H9 (cell line): Measurements from ENCODE around the gene GABRB1. TPM values are rescaled to one million over a fixed set of nuclear protein-coding genes. Genes with fewer than 3 reads are reported as not detected.

ENCODE experiments used
- DNase-seq: peaks from one replicate; pipeline ENCODE4 v3.0.0-alpha.2; 2017
- H2AFZ ChIP-seq: one replicate; pipeline ENCODE4 v1.6.1; 2013; ENCODE audit warnings: mild to moderate bottlenecking, low read length, control low read depth, moderate library complexity
- H2AK5ac ChIP-seq: 2 replicates; pipeline ENCODE4 v1.6.1; 2013; ENCODE audit warnings: low read length, control low read depth, mixed read lengths; ENCODE audit not compliant: insufficient read length
- H2BK120ac ChIP-seq: one replicate; pipeline ENCODE4 v1.6.1; 2013; ENCODE audit warnings: low read depth, mild to moderate bottlenecking, low read length, control low read depth, inconsistent platforms; ENCODE audit not compliant: poor library complexity, severe bottlenecking
- H2BK12ac ChIP-seq: 2 replicates; pipeline ENCODE4 v1.6.1; 2013; ENCODE audit warnings: low read length, control low read depth, mixed read lengths, low read depth; ENCODE audit not compliant: insufficient read length
- H2BK15ac ChIP-seq: 2 replicates; pipeline ENCODE4 v1.6.1; 2013; ENCODE audit warnings: low read depth, low read length, control low read depth
- H2BK20ac ChIP-seq: one replicate; pipeline ENCODE4 v1.6.1; 2013; ENCODE audit warnings: low read depth, mild to moderate bottlenecking, low read length, control low read depth, inconsistent platforms; ENCODE audit not compliant: poor library complexity, severe bottlenecking
- H2BK5ac ChIP-seq: 2 replicates; pipeline ENCODE4 v1.6.1; 2013; ENCODE audit warnings: low read length, control low read depth, mixed read lengths; ENCODE audit not compliant: insufficient read length
- H3K14ac ChIP-seq: 2 replicates; pipeline ENCODE4 v1.6.1; 2013; ENCODE audit warnings: low read length, control low read depth; ENCODE audit not compliant: insufficient read depth
- H3K18ac ChIP-seq: 2 replicates; pipeline ENCODE4 v1.6.1; 2013; ENCODE audit warnings: low read depth, mild to moderate bottlenecking, mixed read lengths, low read length, control low read depth; ENCODE audit not compliant: insufficient read length
- H3K23ac ChIP-seq: 2 replicates; pipeline ENCODE4 v1.6.1; 2013; ENCODE audit warnings: low read length, control low read depth, mixed read lengths, low read depth; ENCODE audit not compliant: insufficient read length
- H3K23me2 ChIP-seq: 2 replicates; pipeline ENCODE4 v1.6.1; 2013; ENCODE audit warnings: low read depth, mild to moderate bottlenecking, mixed read lengths, low read length, control low read depth; ENCODE audit not compliant: insufficient read length, poor library complexity, severe bottlenecking
- H3K27ac ChIP-seq: 2 replicates; pipeline ENCODE4 v1.5.1; 2013; ENCODE audit warnings: low read length, control low read depth, mixed read lengths, low read depth; ENCODE audit not compliant: insufficient read length
- H3K27me3 ChIP-seq: 2 replicates; pipeline ENCODE4 v1.6.1; 2013; ENCODE audit warnings: low read length, control low read depth, inconsistent platforms; ENCODE audit not compliant: insufficient read depth
- H3K4ac ChIP-seq: 2 replicates; pipeline ENCODE4 v1.6.1; 2013; ENCODE audit warnings: low read depth, mild to moderate bottlenecking, control low read depth, inconsistent platforms, low read length, moderate library complexity
- H3K4me1 ChIP-seq: 2 replicates; pipeline ENCODE4 v1.6.1; 2013; ENCODE audit warnings: low read length, control low read depth, inconsistent platforms; ENCODE audit not compliant: insufficient read depth
- H3K4me2 ChIP-seq: 2 replicates; pipeline ENCODE4 v1.6.1; 2013; ENCODE audit warnings: low read length, control low read depth, mixed read lengths; ENCODE audit not compliant: insufficient read length, insufficient read depth
- H3K56ac ChIP-seq: 2 replicates; pipeline ENCODE4 v1.6.1; 2013; ENCODE audit warnings: low read depth, mild to moderate bottlenecking, mixed read lengths, low read length, control low read depth; ENCODE audit not compliant: insufficient read length
- H3K79me1 ChIP-seq: 2 replicates; pipeline ENCODE4 v1.6.1; 2013; ENCODE audit warnings: low read depth, mild to moderate bottlenecking, moderate library complexity, low read length, control low read depth, inconsistent platforms; ENCODE audit not compliant: insufficient read depth, poor library complexity, severe bottlenecking
- H3K79me2 ChIP-seq: 2 replicates; pipeline ENCODE4 v1.6.1; 2013; ENCODE audit warnings: low read length, control low read depth, inconsistent platforms; ENCODE audit not compliant: insufficient read depth
- H3K9ac ChIP-seq: 2 replicates; pipeline ENCODE4 v1.6.1; 2013; ENCODE audit warnings: low read length, control low read depth, mixed read lengths; ENCODE audit not compliant: insufficient read length; ENCODE audit errors: extremely low read depth
- H3K9me3 ChIP-seq: one replicate; pipeline ENCODE4 v1.6.1; 2013; ENCODE audit warnings: low read depth, low read length, inconsistent platforms; ENCODE audit not compliant: control insufficient read depth
- H3T11ph ChIP-seq: one replicate; pipeline ENCODE4 v1.6.1; 2013; ENCODE audit warnings: mild to moderate bottlenecking, low read length, control low read depth, inconsistent platforms
- H4K20me1 ChIP-seq: one replicate; pipeline ENCODE4 v1.6.1; 2013; ENCODE audit not compliant: control insufficient read depth, insufficient read length, insufficient read depth
- H4K5ac ChIP-seq: 2 replicates; pipeline ENCODE4 v1.6.1; 2013; ENCODE audit warnings: low read depth, mild to moderate bottlenecking, mixed read lengths, low read length, control low read depth; ENCODE audit not compliant: insufficient read length
- H4K8ac ChIP-seq: replicated peaks from 2 replicates; pipeline ENCODE4 v1.6.1; 2013; ENCODE audit warnings: low read length, control low read depth, mixed read lengths, low read depth; ENCODE audit not compliant: insufficient read length
- H4K91ac ChIP-seq: 2 replicates; pipeline ENCODE4 v1.6.1; 2013; ENCODE audit warnings: low read depth, mild to moderate bottlenecking, moderate library complexity, mixed read lengths, low read length, control low read depth; ENCODE audit not compliant: insufficient read length
- H3K27ac Mint-ChIP-seq, 3 experiments: 2 replicates in 2 of 3; 3 replicates in 1 of 3; pipeline ENCODE4 v1.8.0; 2020 to 2021; ENCODE audit warnings: mixed read lengths in 3 of 3, mild to moderate bottlenecking in 1 of 3, moderate library complexity in 1 of 3
- H3K27me3 Mint-ChIP-seq: 2 replicates; pipeline ENCODE4 v1.8.0; 2021; ENCODE audit warnings: low read depth, mild to moderate bottlenecking, moderate library complexity, mixed read lengths
- H3K36me3 Mint-ChIP-seq, 3 experiments: 2 replicates in 2 of 3; 3 replicates in 1 of 3; pipeline ENCODE4 v1.8.0; 2020 to 2021; ENCODE audit warnings: low read depth in 3 of 3, mixed read lengths in 3 of 3; ENCODE audit not compliant: insufficient read depth in 1 of 3
- H3K4me1 Mint-ChIP-seq, 2 experiments: 2 replicates each; pipeline ENCODE4 v1.8.0; 2020; ENCODE audit warnings: mixed read lengths in 2 of 2
- H3K4me3 Mint-ChIP-seq, 2 experiments: 2 replicates in 1 of 2; 3 replicates in 1 of 2; pipeline ENCODE4 v1.8.0; 2020 to 2021; ENCODE audit warnings: mild to moderate bottlenecking in 2 of 2, mixed read lengths in 2 of 2, moderate library complexity in 1 of 2
- H3K9me3 Mint-ChIP-seq, 2 experiments: 2 replicates in 1 of 2; 3 replicates in 1 of 2; pipeline ENCODE4 v1.8.0; 2020; ENCODE audit warnings: mild to moderate bottlenecking in 2 of 2, mixed read lengths in 2 of 2, moderate library complexity in 1 of 2
- WGBS: extraction: QIAGEN DNeasy Blood & Tissue Kit; methylation state at CpG from one replicate; pipeline ENCODE4 v1.1.7; 2013; ENCODE audit warnings: missing lambda C conversion rate, low lambda C conversion rate, mixed read lengths; ENCODE audit not compliant: insufficient read length; ENCODE audit errors: extremely low coverage; 5-methylcytosine and 5-hydroxymethylcytosine counted together
- total RNA-seq: library from RNA; stranded (reverse); gene quantifications from 2 replicates; pipeline ENCODE4 v1.2.1, GENCODE V29; 2021
- TF ChIP-seq, protein P1 (sequence below): fragments of 200-600 bp; sonication (generic); conservative IDR thresholded peaks from 3 replicates; pipeline ENCODE4 v1.8.0; 2021; ENCODE audit warnings: antibody characterized with exemption, mild to moderate bottlenecking

Gene GABRB1
- total RNA-seq, 1 experiment from 2014 or later = 0.39 TPM

GRCh38 chr4:46994007-46994405 is 37.4 kb upstream of the GABRB1 start:
- TF ChIP-seq, protein P1, sequence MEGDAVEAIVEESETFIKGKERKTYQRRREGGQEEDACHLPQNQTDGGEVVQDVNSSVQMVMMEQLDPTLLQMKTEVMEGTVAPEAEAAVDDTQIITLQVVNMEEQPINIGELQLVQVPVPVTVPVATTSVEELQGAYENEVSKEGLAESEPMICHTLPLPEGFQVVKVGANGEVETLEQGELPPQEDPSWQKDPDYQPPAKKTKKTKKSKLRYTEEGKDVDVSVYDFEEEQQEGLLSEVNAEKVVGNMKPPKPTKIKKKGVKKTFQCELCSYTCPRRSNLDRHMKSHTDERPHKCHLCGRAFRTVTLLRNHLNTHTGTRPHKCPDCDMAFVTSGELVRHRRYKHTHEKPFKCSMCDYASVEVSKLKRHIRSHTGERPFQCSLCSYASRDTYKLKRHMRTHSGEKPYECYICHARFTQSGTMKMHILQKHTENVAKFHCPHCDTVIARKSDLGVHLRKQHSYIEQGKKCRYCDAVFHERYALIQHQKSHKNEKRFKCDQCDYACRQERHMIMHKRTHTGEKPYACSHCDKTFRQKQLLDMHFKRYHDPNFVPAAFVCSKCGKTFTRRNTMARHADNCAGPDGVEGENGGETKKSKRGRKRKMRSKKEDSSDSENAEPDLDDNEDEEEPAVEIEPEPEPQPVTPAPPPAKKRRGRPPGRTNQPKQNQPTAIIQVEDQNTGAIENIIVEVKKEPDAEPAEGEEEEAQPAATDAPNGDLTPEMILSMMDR = no peak
- Histone ChIP-seq H3K14ac (no peak overlapping the region), H3T11ph (no peak overlapping the region), H4K8ac (no peak overlapping the region), H3K56ac (no peak overlapping the region), H3K23ac (no peak overlapping the region), H3K27me3 (peaks cover 40% of the 10 kb centered on the region; the same call in 1 of the 2 replicates), H4K91ac (no peak overlapping the region), H3K79me1 (no peaks in the 10 kb centered on the region), H4K20me1 (no peaks in the 10 kb centered on the region), H3K4me1 (peaks cover 3% of the 10 kb centered on the region; the same call in 1 of the 2 replicates), H3K18ac (no peak overlapping the region), H3K9me3 (no peaks in the 10 kb centered on the region), H4K5ac (no peak overlapping the region), H2AFZ (no peak overlapping the region), H2BK120ac (no peak overlapping the region), H3K23me2 (peaks cover 14% of the 10 kb centered on the region), H3K79me2 (no peaks in the 10 kb centered on the region), H2BK5ac (no peak overlapping the region), H3K4me2 (peak overlapping the region; percentile 91), H2BK12ac (no peak overlapping the region), H2BK20ac (no peak overlapping the region), H2AK5ac (no peak overlapping the region), H2BK15ac (no peak overlapping the region), H3K27ac (no peak overlapping the region), H3K4ac (no peak overlapping the region), H3K9ac (no peak overlapping the region)
- H3K4me1 Mint-ChIP-seq = peaks cover 14 to 18% of the 10 kb centered on the region in 2 experiments
- H3K27me3 Mint-ChIP-seq = peaks cover 85% of the 10 kb centered on the region
- H3K4me3 Mint-ChIP-seq = peak overlapping the region; percentile 72 to 90
- DNase-seq = no peak
- no CpG with 5 or more reads among the region's 14 CpGs for WGBS
- H3K36me3 Mint-ChIP-seq = no peaks in the 10 kb centered on the region; a peak in 1 of 7 replicates
- no peaks in the 10 kb centered on the region for H3K9me3 Mint-ChIP-seq
- no peak overlapping the region for H3K27ac Mint-ChIP-seq
